ENCODE data around the gene LUZP2.

- TF ChIP-seq, protein P1, sequence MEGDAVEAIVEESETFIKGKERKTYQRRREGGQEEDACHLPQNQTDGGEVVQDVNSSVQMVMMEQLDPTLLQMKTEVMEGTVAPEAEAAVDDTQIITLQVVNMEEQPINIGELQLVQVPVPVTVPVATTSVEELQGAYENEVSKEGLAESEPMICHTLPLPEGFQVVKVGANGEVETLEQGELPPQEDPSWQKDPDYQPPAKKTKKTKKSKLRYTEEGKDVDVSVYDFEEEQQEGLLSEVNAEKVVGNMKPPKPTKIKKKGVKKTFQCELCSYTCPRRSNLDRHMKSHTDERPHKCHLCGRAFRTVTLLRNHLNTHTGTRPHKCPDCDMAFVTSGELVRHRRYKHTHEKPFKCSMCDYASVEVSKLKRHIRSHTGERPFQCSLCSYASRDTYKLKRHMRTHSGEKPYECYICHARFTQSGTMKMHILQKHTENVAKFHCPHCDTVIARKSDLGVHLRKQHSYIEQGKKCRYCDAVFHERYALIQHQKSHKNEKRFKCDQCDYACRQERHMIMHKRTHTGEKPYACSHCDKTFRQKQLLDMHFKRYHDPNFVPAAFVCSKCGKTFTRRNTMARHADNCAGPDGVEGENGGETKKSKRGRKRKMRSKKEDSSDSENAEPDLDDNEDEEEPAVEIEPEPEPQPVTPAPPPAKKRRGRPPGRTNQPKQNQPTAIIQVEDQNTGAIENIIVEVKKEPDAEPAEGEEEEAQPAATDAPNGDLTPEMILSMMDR (IDR thresholded peaks at IDR 0.05; ENCODE audit: low read length): no peak
- TF ChIP-seq EZH2 (IDR thresholded peaks at IDR 0.05; ENCODE audit: borderline replicate concordance, low read length): no peak
These were observed 276.5 kb downstream of the LUZP2 start for GRCh38 chr11:24773322-24773721.
